Measurements from ENCODE around the gene NEURL2.
"Not testable (repeated sequence)": the region's sequence is repeated elsewhere in the genome, so short reads cannot be mapped to it uniquely, and the experiment has no call there.

NEURL2 gene

DNA sequence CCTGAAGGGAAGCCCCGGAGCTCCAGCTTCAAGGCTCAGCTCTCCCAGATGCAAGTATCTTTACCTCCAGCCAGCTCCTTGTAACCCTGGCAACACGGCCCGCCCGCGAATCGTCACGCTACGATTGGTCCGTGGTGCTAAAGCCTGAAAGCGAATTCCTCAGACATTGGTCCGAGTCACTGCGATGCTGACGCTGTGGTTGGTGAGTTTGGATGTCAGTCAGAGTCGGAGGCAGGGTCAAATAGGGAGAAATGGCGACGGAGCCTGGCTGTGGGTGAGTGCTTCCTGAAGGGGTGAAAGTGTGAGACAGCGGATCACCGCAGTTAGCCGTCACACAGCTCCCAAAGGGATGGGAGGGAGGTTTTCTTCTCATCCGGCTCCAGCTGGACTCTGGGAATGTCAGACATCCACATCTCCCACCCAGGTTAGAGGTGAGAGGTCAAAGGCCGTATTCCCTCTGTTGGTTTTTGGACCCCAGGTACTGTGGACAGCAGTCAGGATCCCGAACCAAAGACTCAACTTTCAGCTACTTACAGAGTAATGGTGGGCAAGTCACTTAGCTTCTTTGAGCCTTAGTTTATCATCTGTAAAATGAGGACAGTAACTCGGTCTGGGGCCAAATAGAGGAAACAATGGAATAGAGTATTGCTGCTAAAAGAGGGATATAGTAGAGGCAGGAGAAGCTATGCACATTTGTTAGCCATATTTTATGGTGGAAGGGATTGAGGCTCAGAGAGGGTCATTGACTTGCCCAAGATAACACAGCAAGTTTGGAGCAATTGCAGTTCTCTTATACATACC lies 9.8 kb downstream of the NEURL2 start, which contains the start of gene ZSWIM1:
ZSWIM1 (plus strand) TSS at position 240 of the 801 bp plus-strand sequence. CDS start 1,366 bp downstream, outside the sequence.
- Histone ChIP-seq H3K9me3 (ENCODE audit: control insufficient read depth, insufficient read depth, low read length) (no peaks in the 10 kb centered on the region), H3K4me1 (ENCODE audit: insufficient read depth, low read length) (no peaks in the 10 kb centered on the region), H3K9ac (ENCODE audit: low read depth, low read length) (peak within 1 kb of the TSS; percentile 74), H3K36me3 (ENCODE audit: insufficient read depth, low read length) (peaks cover 3% of the 10 kb centered on the region; the same call in 1 of the 2 replicates)

DNA sequence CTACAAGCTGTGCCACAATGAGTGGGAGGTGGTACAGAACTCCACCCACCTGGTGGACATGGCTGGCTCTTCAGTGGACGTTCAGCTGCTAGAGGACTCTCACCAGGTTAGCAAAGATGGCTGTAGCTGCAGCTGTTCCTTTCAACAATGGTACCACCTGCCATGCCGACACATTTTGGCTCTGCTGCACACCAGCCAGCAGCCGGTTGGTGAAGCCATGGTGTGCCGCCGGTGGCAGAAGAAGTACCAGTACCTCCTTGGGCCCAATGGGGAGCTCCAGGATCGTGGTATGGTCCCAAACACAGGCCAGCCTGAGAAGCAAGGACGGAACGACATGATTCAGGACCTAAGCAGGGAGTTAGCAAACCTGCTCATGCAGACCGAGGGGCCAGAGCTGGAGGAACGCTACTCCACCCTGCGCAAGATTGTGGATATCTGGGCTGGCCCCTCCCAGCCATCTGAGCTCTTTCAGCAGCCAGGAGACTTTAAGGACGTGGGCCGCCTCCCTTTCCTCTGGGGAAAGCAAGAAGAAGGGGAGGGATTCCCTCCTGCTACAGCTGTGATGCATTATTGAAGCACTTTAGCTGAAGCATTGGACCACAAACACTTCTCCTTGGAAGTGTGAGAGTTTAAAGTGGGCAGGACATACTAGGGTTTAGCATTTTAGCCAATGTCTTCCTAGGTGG lies 12.8 kb downstream of the NEURL2 start:
- H3K9me3 ChIP-seq (ENCODE audit: control insufficient read depth, insufficient read depth, low read length), result no peaks in the 10 kb centered on the region
- no peak overlapping the region for H3K9ac ChIP-seq (ENCODE audit: low read depth, low read length)
- H3K36me3 ChIP-seq (ENCODE audit: insufficient read depth, low read length), result peaks cover 3% of the 10 kb centered on the region; the same call in 1 of the 2 replicates
- no peaks in the 10 kb centered on the region for H3K4me1 ChIP-seq (ENCODE audit: insufficient read depth, low read length)

DNA sequence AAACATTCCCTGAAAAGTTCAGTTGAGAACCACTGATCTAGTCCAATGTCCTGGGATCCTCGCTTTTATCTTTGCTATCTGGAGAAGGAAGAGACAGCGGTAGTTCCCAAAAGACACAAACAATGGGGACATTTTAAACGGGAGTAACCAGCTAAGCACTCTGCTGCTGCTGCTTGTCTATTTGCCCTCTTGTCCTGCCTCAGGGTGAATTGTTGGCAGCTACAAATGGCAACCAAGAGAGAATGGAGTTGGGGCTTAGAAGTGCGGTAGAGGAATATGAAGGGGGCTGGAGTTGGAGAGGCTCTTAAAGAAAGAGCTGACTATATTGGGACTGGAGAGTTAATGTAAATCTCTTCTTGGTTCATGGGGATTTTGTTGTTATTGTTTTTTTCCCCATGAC lies 16.4 kb downstream of the NEURL2 start:
- no peaks in the 10 kb centered on the region for H3K4me1 ChIP-seq (ENCODE audit: insufficient read depth, low read length)

DNA sequence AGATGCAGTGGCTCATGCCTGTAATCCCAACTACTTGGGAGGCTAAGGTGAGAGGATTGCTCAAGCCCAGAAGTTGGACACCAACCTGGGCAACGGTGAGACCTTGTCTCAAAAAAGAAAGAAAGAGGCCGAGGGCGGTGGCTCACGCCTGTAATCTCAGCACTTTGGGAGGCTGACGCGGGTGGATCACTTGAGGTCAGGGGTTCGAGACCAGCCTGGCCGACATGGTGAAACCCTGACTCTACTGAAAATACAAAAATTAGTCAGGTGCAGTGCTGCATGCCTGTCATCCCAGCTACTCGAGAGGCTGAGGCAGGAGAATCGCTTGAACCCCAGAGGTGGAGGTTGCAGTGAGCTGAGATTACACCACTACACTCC lies 16.9 kb downstream of the NEURL2 start:
- H3K9ac ChIP-seq (ENCODE audit: low read depth, low read length); H3K4me1 ChIP-seq (ENCODE audit: insufficient read depth, low read length); H3K36me3 ChIP-seq (ENCODE audit: insufficient read depth, low read length); H3K9me3 ChIP-seq (ENCODE audit: control insufficient read depth, insufficient read depth, low read length): not testable (repeated sequence)

More for the DNA sequence above, 16.4 kb downstream of the NEURL2 start:
- no peaks in the 10 kb centered on the region for H3K36me3 ChIP-seq (ENCODE audit: insufficient read depth, low read length)
- no peaks in the 10 kb centered on the region for H3K9me3 ChIP-seq (ENCODE audit: control insufficient read depth, insufficient read depth, low read length)
- no peak overlapping the region for H3K9ac ChIP-seq (ENCODE audit: low read depth, low read length)

DNA sequence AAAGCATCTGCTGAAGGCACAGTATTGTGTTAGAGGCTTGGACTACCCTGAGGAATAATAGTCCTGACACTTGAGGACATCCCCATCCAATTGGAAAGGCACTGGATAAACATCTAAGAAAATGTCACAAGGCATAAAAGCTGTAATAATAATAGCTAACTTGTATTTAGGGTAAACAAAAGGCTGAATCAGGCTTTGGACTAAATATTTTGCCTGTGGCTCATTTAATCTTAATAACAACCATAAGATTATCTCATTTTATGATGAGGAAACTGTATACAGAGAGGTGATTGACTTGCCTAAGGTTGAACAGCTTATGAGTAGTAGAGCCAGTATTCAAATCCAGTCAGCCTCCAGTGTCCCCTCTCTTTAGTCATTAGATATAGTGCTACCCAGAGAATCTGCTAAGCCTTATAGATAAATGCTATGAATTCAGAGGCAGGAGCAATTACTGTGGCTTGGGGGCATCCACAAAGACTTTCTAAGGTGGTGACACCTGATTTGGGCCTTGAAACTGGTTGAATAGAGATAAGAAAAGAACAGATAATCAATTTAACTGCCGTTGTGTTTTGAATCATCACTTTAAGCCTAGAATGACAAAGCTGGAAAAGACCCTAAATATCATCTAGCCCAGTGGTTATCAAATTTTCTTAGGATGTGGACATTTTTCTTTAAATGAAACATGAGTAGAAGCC lies 17.5 kb downstream of the NEURL2 start:
- Histone ChIP-seq H3K9ac (ENCODE audit: low read depth, low read length) (no peak overlapping the region), H3K4me1 (ENCODE audit: insufficient read depth, low read length) (no peaks in the 10 kb centered on the region), H3K36me3 (ENCODE audit: insufficient read depth, low read length) (no peaks in the 10 kb centered on the region), H3K9me3 (ENCODE audit: control insufficient read depth, insufficient read depth, low read length) (no peaks in the 10 kb centered on the region)

DNA sequence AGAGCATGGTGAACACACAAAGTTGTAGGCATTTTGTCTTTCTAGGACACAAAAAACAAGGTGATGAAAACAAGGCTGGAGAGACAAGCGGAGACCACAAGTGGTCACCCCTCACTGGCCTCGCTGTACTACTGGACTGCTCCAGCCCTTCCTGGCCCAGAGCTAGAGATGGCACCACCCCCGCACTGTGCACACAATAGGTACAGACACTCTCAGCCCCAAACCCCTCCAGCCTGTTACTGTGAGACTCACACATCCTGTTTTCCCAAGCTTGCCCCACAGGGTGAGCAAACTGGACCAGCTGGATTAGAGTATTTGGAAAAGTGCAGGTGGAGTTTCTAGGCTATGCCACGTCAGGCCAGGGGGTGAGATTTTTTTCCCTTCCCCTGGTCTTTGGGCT lies 18.4 kb downstream of the NEURL2 start:
- Histone ChIP-seq H3K4me1 (ENCODE audit: insufficient read depth, low read length) (no peaks in the 10 kb centered on the region), H3K9ac (ENCODE audit: low read depth, low read length) (no peak overlapping the region), H3K9me3 (ENCODE audit: control insufficient read depth, insufficient read depth, low read length) (no peaks in the 10 kb centered on the region), H3K36me3 (ENCODE audit: insufficient read depth, low read length) (no peaks in the 10 kb centered on the region)

DNA sequence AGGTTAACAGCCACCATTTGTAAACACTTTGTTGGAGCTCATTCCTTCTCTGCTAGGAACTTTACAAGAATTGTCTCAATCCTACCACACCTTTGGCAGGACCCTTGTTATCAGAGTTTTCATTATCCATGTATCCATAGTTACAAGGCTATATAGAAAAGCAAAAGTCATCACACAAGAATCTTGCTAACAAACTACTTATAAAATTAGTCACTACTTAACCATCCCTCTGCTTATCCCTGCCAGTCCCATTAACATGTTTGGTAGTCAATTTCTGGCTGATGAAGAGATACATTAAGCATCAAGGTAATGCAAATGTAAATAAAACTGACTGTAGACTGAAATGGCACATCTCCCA lies 23.2 kb downstream of the NEURL2 start:
- Histone ChIP-seq H3K9me3 (ENCODE audit: control insufficient read depth, insufficient read depth, low read length) (no peaks in the 10 kb centered on the region), H3K4me1 (ENCODE audit: insufficient read depth, low read length) (no peaks in the 10 kb centered on the region), H3K36me3 (ENCODE audit: insufficient read depth, low read length) (no peaks in the 10 kb centered on the region), H3K9ac (ENCODE audit: low read depth, low read length) (no peak overlapping the region)

DNA sequence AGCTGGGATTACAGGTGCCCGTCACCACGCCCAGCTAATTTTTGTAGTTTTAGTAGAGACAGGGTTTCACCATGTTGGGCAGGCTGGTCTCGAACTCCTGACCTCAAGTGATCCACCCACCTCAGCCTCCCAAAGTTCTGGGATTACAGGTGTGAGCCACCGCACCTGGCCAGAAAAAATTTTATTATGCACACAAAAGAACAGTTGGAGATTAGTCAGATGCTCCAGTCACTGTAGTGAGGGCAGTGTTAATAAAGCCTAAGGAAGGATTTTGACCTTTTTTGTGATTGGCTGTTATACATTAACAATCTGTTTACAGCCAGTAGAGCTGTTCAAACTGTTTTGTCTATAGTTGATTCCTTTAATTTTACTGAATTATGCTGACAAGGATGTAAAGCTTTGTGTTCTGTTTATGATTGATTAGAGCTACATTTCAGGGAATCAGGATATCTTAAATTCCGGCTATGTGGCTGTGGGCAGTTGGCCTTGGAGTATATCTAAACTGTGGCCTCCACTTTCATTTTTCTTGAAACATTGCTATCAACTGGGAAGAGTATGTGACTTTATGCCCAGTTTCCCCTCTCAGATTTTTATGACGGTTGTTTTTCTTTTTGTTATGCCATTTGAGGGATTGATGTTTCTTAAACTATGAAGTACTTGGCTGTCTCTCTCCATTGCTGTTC lies 23.7 kb downstream of the NEURL2 start:
- no peaks in the 10 kb centered on the region for H3K36me3 ChIP-seq (ENCODE audit: insufficient read depth, low read length)
- no peak overlapping the region for H3K9ac ChIP-seq (ENCODE audit: low read depth, low read length)
- H3K4me1 ChIP-seq (ENCODE audit: insufficient read depth, low read length), result no peaks in the 10 kb centered on the region
- H3K9me3 ChIP-seq (ENCODE audit: control insufficient read depth, insufficient read depth, low read length), result no peaks in the 10 kb centered on the region

DNA sequence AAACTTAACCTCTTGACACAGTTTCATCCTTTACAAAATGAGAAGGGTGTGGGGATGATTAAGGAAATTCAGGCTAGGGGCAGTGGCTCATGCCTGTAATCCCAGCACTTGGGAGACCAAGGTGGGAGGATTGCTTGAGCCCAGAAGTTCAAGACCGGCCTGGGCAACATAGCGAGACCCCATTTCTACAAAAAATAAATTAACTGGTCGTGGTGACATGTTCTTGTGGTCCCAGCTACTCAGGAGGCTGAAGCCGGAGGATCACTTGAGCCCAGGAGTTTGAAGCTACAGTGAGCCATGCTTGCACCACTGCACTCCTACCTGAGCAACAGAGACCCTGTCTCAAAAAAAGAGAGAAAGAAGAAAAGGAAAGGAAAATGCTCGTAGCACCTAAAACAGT lies 24.6 kb downstream of the NEURL2 start:
- no peaks in the 10 kb centered on the region for H3K9me3 ChIP-seq (ENCODE audit: control insufficient read depth, insufficient read depth, low read length)
- H3K36me3 ChIP-seq (ENCODE audit: insufficient read depth, low read length), result no peaks in the 10 kb centered on the region
- no peaks in the 10 kb centered on the region for H3K4me1 ChIP-seq (ENCODE audit: insufficient read depth, low read length)
- H3K9ac ChIP-seq (ENCODE audit: low read depth, low read length), result no peak overlapping the region

DNA sequence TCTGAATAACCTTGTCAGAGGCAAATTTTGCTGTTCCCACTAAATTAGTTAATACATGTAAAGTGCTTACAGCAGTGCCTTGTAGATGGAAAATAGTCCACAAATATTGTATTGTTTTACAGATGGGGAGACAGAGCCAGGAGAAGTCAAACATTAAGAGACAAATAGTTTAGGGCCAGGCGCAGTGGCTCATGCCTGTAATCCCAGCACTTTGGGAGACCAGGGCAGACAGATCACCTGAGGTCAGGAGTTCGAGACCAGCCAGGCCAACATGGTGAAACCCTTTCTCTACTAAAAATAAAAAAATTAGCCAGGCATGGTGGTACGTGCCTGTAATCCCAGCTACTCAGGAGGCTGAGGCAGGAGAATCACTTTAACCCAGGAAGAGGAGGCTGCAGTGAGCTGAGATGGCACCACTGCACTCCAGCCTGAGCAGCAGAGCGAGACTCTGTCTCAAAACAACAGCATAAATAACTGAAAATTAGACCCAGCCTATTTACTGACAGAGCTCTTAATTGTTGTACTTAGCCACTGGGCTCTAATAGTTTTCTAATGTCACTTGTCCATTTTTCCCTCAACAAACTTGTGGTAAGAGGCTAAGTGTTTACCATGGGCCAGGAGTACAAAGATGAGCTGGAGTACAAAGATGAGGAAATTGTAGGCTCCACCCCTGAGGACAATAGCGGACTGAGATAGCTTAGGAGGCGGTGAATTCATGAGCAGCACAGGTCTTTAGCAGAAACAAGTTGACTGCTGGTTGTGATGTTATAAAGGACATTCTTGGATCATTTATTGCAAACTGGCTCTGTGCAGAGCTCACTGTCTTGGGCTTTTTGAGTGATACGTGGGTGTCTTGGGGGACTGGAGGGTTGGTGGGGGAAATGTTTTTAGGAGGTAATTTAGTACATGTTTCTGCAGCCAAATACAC lies 27.2 kb downstream of the NEURL2 start:
- no peaks in the 10 kb centered on the region for H3K9me3 ChIP-seq (ENCODE audit: control insufficient read depth, insufficient read depth, low read length)

DNA sequence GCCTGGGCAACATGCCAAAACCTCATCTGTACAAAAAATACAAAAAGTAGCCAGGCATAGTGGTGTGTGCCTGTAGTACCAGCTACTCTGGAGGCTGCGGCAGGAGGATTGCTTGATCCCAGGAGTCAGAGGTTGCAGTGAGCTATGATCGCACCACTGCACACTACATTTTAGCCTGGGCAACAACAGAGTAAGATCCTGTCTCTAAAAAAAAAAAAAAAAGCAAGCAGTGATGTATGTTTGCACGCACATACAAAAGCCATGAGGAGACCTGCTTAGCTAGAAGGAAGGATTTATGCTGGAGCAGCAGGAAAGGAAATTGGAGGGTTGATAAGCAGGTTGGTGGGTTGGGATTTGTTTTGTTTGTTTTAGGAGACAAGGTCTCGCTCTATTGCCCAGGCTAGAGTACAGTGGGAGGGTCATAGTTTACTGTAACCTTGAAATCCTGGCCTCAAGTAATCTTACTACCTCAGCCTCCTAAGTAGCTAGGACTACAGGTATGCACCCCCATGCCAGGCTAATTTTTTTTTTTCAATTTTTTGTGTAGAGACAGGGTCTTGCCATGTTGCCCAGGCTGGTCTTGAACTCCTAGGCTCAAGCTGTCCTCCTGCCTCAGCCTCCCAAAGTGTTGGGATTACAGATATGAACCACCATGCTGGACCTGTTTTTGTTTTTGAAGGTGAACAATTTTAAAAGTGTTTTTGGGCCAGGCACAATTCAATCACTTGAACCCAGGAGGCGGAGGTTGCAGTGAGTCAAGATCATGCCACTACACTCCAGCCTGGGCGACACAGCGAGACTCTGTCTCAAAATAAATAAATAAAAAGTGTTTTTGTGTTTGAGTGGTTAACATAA lies 29.6 kb downstream of the NEURL2 start:
- H3K9ac ChIP-seq (ENCODE audit: low read depth, low read length), result no peak overlapping the region
- H3K36me3 ChIP-seq (ENCODE audit: insufficient read depth, low read length), result no peaks in the 10 kb centered on the region
- H3K9me3 ChIP-seq (ENCODE audit: control insufficient read depth, insufficient read depth, low read length), result no peaks in the 10 kb centered on the region
- peaks cover 10% of the 10 kb centered on the region for H3K4me1 ChIP-seq (ENCODE audit: insufficient read depth, low read length)

More for the DNA sequence above, 27.2 kb downstream of the NEURL2 start:
- Histone ChIP-seq H3K9ac (ENCODE audit: low read depth, low read length) (no peak overlapping the region), H3K4me1 (ENCODE audit: insufficient read depth, low read length) (peaks cover 5% of the 10 kb centered on the region; the same call in 1 of the 2 replicates), H3K36me3 (ENCODE audit: insufficient read depth, low read length) (no peaks in the 10 kb centered on the region)

DNA sequence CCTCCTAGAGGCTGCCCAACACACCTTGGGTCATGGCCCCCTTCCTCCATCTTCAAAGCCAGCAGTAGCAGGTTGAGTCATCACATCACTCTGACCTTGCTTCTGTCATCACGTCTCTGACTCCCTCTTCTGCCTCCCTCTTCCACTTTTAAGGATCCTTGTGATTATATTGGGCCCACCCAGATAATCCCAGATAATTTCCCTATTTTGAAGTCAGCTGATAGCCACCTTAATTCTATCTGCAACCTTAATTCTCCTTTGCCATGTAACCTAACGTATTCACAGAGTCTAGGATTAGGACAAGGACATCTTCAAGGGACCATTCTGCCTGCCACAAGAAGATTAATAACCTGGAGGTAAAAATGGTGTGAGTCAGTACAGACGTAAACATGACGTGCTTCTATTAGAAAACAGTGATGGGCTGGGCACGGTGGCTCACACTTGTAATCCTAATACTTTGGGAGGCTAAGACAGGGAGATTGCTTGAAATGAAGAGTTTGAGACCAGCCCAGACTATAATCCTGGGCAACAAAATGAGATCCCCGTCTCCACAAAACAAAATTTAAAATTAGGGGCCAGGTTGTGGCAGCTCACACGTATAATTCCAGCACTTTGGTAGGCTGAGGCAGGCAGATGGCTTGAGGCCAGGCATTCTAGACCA lies 30.3 kb downstream of the NEURL2 start:
- H3K9ac ChIP-seq (ENCODE audit: low read depth, low read length), result no peak overlapping the region
- H3K9me3 ChIP-seq (ENCODE audit: control insufficient read depth, insufficient read depth, low read length), result no peaks in the 10 kb centered on the region
- peaks cover 10% of the 10 kb centered on the region for H3K4me1 ChIP-seq (ENCODE audit: insufficient read depth, low read length)
- no peaks in the 10 kb centered on the region for H3K36me3 ChIP-seq (ENCODE audit: insufficient read depth, low read length)
